Effector CD8-positive, alpha-beta T cell (primary cell): Measurements from ENCODE around the gene HEMK1.
A peak's percentile ranks its signal among the peaks of the same experiment; 100 is the strongest.

ENCODE experiments used
- DNase-seq: peaks from one replicate; lab custom pipeline; 2025; lab: John Stamatoyannopoulos, UW

The HEMK1 gene

DNA sequence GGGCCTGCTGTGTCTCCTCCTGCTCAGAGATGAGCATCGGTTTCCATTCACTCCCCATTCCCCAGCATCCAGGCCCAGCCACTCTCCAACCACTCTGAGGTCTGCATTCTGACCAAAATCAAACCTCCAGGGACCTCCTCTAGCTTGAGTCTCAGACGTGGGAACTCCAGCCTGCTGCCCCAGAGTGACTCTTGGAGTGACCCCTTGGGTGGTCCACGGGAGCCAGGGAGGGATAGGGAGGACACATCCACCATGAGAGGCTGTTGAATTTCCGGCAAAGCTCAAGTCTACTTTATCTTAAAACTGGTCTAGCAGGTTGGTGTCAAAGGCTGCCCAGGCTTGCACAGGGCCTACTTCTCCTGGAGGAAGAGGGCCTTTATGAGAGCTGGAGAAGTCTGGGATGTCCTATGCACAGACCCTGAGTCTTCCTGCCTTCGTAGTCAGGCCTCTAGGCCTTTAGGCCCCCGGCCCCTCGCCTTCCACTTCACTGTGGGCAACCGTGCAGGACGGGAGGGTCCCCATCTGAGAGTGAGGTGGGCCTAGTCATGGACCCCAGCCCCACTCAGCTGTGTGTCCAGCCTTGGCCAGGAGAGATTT, 33.4 kb downstream of the HEMK1 start:
- no peak for DNase-seq

DNA sequence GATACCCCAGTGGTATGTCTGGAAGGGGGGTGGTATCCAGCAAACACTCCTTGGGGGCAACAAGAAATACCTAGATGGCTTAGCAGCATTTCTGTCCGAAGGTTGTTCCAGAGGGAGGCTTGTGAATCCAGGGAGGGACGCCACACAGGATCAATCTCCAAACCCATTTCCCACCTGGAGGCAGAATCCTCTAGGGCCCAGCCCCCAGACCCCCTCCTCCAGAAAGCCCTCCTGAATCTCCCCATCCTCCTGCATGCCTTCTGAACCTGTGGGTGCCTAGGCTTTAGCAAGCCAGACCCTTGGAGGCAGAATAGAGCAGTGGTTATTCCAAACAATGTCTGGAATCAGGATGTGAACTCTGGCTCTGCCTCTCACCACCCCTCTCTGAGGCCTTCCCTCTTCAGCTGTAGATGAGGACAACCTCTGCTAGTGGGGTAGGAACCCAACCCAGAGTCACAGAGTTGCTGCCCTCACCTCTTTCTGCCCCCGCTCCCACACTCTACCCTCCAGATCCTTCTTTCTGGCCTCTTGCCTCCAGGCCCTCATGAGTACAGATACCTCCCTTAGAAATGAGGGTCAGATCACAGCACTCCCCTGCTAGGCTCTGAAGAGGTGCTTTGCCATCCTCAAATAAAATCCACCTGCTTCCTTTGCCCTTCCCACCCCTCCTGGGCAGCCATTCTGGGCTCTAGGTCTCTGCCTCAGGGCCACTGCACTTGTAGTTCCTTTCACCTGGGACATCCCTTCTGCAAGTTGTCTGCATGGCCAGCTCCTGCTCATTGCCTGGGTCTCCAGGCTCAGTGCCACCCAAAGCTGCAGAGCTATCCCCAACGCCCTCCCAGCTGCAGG, 34.2 kb downstream of the HEMK1 start:
- DNase-seq: no peak

DNA sequence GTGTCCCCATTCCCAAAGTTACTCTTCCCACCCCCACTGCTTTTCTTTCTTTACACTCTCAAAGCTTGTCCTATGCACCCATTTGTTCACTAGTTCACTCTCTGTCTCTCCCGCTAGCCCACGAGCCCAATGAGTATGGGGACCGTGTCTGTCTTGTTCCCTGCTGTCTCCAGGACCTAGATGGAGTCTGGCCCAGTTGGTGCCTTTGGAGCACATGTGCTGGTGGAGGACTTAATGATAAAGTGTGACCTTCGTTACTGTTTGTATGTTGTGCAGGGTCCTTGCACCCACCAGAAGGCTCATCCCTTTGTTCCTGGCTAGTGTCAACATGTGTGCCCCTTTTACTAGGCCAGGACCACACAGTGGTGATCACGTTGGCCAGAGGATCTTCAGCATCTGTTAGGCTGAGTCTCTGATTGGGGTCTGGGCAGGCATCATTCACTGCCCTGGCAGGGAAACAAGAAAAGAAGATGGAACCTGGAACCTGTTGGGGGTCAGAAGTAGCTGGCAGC, 34.8 kb downstream of the HEMK1 start:
- DNase-seq: no peak

DNA sequence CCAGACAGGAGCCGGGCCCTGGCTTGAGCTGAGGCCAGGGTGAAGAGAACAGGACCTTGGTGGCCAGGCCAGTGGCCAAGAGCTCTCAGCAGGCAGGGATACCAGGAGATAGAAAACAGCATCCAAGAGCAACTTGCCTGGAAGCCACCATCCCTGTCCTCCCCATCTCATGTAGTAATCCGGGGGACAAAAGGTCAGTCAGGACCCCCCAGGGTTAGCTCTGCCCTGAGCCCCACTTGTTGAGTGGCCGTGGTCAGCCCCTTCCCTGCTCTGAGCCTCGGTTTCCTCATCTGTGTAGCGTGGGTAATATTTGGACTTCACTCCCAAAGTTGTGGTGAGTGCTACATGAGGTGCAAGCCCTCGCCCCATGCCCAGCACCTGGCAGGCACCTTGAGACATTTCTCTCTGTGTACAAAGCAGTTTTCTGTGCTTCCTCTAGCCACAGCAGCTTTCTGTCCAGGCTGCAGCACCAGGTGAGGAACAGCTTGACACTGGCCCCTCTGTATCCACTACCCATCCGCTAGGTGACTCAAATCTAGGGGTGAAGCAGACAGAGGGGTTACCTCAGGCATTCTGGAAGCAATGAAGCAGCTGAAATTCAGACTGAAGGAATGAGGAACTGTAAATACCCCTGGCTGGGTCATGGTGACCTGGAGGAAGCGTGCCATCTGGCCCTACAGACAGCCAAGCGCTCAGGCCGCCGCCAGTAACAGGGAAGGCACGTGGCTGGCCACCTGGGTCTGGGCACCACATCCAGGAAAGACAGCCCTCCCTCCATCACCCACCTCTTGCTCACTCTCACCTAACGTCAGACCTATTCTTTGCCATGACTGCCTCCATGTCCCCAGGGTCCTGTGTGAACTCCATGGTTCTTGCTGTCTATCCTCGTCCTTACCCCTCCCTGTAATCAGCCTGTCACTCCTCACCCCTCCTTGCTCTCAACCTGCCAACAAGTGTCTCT, 35.6 kb downstream of the HEMK1 start:
- no peak for DNase-seq

DNA sequence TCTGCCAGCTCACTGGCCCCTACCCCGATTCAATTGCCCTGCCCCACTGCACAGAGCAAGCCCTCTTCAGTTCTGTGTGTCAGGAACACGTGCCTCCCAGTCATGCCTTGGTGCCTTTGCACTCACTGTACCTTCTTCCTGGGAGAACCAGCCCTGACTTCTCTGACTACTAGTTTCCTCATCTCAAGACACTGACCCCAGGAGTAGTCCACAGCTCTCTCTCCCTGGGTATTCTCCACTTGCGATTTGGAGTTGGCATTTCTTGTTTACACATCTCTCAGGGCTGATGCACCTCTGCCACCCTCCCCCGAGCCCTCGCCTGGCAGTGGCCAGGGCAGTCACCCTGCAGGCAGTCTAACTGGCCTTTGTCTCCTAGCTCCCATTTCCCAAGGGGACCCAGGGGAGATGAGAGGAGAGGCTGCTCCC, 36.6 kb downstream of the HEMK1 start:
- DNase-seq: no peak

DNA sequence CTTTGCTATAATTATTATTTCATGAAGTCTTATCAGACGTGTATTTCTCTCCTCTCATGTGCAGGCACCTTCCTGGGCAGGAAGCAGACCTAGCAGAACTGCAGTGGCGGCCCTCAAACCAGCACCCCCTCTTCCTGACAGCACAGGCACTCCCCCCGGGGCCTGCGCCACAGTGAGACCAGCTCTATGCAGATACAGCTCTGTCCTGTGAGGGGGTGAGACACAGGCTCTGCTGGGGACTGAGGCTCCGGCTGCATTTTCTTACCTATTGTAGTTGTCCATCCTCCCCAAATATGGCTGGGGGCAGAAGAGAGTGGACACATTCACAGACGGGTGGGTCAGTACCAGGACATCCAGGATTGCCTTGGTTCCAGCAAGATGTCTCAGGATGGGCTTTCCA, 37.3 kb downstream of the HEMK1 start:
- DNase-seq: no peak

DNA sequence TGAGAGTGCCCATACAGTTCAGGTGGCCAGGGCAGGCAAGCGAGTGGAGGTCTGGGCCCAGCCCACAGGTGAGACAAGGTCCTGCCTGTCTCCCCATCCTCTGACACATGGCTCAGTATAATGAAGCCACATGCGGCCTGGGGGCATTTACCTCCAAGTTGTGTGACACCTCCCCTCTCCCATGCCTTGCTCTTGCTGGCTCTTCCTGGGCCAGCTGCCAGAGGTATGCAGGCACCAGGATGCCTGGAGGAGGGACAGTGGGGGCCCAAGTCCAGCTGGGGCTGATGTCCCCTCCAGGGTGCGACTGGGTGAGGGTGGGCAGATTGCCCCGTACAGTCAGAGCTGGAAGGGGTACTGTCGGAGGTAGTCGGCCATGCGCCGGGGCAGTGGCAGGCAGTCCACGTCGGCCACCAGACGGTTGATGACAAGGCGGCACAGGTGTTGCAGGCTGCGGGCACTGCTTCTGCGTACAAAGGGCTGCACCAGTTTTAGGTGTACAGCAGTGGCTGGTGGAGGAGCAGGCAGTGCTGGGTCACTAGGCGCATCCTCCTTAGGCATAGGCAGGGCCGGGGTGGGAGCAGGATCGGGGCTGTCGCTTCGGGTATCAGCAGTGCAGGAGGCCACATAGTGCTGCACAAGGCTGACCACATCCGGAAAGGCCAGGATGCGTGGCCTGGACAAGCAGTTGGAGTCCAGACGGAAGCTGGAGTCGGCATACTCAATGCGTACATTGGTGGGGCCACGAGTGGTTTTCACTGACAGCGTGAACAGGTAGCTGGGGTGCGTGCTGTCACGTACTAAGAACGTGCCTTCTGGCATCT, 38.2 kb downstream of the HEMK1 start:
- no peak for DNase-seq

DNA sequence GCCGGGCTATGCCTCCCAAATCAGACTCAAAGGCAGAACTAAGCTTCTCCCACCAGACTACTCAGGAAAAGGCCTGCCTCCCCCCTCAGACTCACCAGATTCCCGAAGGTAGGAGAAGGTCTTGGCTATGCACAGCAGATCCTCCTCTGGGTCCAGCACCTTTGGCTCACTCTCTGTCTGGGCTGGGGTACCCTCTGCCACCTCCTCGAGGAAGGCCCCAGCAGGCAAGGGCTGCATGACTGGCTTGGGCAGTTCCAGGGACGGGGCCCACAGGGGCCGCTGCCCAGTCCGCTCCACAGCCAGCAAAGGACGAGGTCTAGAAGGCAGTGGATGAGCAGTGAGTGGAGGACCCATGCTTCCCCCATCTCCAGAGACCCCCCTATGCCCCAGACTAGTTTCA, 39.0 kb downstream of the HEMK1 start:
- no peak for DNase-seq

DNA sequence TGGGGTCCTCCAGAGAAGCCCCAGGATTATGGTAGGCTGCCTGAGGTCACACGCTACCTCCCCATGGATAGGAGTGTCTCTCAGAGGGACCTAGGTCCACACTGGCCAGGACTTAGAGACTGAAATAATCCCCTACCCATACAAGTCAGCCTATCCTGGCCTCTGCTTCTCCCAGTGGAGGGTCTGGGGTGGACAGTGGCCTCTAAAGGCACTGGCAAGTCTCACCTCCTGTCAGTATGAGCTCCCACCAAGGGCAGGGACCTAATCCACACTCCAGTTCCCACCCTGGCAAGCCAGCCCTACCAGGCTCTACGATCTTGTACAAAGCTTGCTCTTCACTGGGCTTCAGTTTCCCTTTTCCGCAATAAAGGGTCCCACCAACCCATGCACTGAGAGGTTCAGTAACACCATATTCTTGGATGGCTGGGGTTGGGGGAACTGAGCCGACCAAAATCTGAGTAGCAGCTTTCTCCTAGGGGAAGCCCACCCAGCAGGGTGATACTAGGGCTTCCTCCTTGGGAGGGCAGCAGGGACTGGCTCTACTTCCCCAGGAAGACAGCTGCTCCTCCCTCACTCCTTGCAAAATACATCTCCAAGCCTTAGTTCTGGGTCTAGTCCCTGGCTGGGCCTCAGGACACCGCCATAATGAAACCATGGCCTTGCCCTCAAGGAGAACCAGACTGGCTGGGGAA, 39.9 kb downstream of the HEMK1 start:
- DNase-seq: no peak

DNA sequence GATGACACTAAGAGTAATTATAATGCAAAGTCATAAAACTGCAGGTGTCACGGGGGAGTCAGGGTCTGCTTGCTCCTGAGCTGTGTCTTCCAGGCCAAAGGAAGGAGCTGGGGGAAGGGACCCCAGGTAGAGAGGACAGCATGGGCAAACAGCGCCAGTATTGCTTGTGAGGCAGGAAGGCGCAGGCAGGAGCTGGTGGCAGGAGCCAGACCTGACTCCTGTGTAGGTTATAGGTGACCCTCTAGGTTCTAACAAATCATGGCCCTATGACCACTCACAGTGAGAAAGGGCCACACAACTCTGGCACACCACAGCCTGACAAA, 40.4 kb downstream of the HEMK1 start:
- no peak for DNase-seq

DNA sequence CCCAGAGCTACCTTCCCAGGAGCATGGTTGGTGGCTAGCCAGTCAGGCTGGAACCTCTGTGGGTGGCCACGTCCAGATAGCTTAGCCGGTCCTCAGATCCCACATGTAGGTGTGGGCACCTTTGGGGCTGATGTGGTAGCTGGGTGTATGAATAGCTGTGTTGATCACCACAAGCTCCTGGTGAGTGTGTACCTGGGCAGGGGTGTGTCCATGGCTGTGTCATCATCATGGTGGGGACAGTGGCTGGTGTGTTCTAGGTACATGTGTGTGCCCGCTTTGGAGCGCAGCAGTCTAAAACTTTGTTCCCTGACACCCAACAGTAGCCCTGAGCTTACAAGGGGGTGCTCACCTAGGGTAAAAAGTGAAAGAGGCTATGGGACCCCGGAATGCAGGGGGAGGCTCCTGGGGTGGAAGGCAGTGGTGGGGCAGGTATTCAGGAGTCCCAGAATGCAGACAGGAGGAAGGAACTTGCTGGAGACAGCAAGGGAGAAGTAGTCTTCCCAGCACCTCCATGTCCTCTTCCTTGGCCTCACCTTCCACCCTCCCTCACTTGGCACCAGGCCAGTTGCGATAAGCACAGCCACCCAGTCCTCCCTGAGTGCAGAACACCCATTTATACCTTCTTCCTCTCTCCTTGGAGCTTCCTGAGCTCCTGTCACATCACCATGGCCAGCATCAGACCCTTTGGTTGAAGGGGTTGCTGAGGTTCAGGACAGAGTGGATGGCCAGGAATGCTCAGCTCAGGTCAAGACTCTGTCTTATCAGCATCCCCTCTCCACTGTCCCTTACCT, 41.1 kb downstream of the HEMK1 start:
- DNase-seq: peak; percentile 8

DNA sequence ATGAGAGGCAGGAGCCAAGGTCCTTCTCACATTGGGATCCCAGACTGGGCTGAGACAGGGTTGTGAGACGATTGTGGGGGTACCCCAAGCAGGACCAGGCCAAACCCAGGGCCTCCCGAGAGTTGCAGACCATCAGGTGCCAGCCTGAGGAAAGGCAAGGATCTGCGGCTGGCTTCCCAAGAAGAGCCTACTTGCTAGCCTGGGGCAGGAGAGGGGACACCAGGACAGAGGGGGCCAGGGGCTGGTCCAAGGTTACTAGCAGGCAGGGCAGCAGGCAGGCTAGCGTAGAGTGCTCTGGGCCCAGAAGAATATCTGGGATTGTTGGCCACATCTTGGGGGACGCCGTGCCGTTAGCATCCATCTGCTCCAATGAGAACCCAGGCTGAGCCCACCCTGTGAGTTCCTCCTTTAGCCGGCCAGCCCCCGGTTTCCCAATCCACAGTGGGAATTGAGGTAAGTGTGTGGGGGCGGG, 41.7 kb downstream of the HEMK1 start:
- no peak for DNase-seq

DNA sequence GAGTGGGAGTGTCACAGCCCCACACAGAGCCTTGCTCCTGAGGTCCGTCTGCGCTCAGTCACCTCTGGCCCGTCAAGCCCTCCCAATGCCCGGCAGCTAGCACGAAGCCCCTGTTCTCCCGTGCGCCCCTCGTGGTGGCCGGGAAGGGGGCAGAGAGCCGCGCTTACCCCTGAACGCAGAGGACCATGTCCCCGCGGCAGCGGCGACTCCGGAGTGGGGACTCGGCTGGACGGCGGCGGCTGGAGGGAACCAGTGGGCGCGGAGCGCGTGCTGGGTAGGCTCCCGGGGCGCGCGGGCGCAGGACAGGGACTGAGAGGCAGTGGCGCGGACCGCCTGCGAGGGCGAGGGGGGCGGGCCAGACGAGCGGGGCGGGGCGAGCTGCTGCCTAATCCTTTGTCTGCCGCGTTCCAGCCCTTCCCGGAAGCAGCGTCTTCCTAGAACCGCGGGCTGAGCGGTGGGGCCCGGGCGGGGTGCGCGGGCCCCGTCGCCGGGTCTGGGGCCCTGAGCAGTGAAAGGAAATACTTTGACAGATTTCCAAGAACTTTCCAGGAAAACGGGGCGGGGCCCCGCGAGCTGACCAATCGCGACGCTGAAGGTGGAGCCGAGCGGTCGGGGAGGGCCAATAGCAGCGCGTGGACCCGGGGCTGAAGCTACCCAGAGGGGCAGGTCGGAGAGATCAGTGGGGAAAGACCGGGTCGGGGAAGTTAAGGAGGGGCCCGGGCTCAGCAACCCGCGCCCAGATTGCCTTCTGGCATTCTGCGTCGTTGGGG, 42.3 kb downstream of the HEMK1 start, which contains the start of gene CISH:
Gene CISH (minus strand): TSS at position 311 of the 770 bp plus-strand sequence. CDS start 124 bp downstream, at position 187.
- DNase-seq: peak; percentile 90

DNA sequence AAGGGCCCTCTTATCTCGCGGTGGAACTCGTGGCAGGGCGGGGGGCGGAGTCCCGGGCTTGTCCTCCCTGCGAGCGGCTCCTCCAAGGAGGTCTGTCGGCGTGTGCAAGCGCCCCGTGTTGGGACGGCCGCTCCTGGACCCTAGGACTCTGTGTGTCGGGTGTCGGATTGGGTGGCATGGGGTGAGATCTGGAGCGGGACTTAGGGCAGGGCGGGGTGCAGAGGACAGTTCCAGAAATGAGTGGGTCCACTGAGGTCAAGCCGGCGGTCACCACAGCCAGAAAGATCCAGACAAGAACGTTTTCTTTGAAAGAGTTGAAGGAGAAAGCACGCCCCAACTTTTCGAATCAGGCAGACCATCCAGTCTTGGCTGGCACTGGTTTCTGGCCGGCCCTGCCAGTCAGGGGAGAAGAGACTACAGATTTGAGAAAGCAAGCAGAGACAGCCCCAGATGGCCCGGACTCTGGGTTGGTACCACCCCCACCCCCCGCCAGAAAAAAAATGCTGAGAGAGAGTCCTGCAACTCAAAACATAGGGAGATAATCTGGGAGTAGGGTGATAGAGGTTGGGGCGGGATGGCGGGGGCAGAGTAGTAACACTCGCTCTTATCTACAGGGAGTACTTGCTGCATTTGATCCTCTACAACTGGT, 43.0 kb downstream of the HEMK1 start:
- DNase-seq: no peak

DNA sequence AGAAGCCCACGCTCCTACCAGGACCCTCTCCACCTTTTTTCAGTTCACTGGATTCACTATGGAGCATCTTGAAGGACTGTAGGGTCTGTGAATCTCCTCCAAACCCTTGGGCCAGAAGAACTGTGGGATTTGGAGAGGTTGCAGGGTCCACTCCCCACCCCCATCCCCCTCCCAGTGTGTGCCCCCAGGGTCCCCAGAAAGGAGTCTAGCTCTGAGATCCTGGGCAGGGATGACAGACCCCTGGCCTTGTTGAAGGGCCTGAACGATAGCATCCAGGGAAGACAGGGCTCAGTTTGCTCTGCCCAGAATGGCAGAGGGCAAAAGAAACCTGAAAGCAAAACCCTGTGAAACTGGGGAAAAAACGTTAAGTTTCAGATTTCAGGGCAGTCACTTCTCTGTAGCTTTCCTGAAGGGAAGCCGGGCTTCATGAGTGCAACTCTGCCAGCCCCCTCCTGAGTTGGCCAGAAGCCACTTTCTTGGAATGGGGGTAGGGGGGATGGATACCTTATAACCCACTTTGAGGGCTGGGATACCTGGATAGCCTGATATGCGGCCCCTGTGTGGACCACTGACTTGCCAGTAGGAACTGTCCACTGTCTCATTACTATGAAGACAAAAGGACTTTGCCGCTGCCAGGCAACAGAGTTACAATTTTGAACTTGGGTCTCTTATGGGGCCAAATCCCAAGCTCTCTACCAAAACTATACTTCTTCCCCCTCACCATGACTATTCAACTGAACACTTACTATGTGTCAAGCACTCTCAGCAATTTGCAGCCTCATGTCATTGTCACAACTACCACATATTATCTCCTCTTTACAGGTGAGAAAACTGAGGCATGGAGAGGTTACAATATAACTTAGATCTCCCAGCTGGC, 43.9 kb downstream of the HEMK1 start:
- DNase-seq: no peak

DNA sequence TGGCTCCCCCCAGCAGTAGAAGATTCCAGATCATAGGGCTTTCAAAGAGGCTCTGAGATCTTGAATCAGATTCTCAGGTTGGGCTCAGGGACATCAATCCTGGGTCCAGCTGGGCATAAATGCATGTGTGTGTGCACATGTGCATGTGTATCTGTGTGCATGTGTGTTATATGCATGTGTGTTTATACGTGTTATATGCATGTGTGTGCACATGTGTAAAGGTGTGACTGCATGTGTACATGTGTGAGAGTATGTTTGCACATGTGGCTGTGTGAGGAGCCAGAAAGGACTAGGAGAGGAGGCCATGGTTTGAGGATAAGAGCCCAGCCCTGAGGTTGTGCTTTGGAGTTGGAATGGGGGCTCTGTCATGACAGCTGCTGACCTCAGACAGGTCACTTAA, 45.9 kb downstream of the HEMK1 start:
- DNase-seq: no peak

DNA sequence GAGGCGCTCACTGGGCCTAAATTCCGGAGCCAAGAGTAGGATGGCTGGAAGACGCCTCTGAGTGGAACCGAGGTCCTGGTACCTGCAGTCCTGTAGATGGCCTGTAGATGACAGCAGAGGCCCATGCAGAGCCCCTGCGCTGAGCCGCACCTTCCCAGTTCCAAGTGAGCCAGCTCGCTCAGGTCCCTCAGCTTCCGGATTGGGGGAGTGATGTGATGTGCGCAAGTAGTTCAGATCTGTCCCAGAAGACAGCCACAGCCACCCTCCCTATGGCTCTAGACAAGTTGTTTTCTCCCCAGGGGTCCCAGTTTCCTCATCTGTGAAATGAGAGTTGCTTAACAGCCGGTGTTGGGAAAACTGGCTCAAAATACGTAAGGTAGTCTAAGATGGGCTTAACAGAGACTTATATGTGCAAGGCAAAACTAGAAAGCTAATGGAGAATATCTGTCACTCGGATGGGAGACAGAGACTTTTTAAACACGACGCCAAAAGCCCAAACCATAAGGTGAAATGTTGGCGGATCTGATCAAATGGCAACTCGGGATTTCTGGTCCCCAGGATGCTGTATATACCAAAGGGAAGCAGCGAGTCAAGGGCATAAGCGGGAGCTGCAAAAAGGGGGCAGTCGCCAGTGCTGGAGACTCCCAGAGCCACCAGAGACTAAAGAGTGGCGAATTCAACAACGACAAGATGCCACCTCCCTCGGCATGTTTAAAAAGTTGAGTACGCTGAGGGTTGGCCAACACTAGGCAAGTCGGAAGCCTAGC, 46.9 kb downstream of the HEMK1 start:
- peak; percentile 76 for DNase-seq
